CD14-positive monocyte (primary cell): ENCODE results near the gene RAX2. TPM values are rescaled to one million over a fixed set of nuclear protein-coding genes. Genes with fewer than 3 reads are reported as not detected.

Source experiments
- DNase-seq, 3 donors: peaks; one replicate each; pipeline ENCODE4 v3.0.0-alpha.2; 2011 to 2022
- H2AFZ ChIP-seq: 2 replicates; pipeline ENCODE4 v1.6.0; 2012; ENCODE audit warnings: mild to moderate bottlenecking, low read depth, low read length, inconsistent platforms; ENCODE audit not compliant: insufficient read depth, poor library complexity, severe bottlenecking
- H3K27ac ChIP-seq, 2 donors: 1 replicate in 1 of 2; 2 replicates in 1 of 2; pipeline ENCODE4 v1.5.1; 2012 to 2013; ENCODE audit warnings: low read length in 2 of 2, control low read depth in 1 of 2, inconsistent platforms in 1 of 2, low read depth in 1 of 2, mild to moderate bottlenecking in 1 of 2
- H3K27me3 ChIP-seq, 2 donors: one replicate each; pipeline versions ENCODE4 v1.6.0 to v1.6.1; 2011 to 2013; ENCODE audit warnings: low read length in 2 of 2; ENCODE audit not compliant: control insufficient read depth in 2 of 2, insufficient read depth in 2 of 2
- H3K36me3 ChIP-seq, 2 donors: replicated peaks in 1 of 2; 1 replicate in 1 of 2; 2 replicates in 1 of 2; pipeline versions ENCODE4 v1.5.1 to v1.6.1; 2012 to 2013; ENCODE audit warnings: low read length in 2 of 2, control low read depth in 1 of 2, inconsistent platforms in 1 of 2, mild to moderate bottlenecking in 1 of 2; ENCODE audit not compliant: insufficient read depth in 2 of 2, control insufficient read depth in 1 of 2
- H3K4me1 ChIP-seq, 2 donors: 1 replicate in 1 of 2; 2 replicates in 1 of 2; pipeline versions ENCODE4 v1.5.1 to v1.6.1; 2012 to 2013; ENCODE audit warnings: low read length in 2 of 2, control low read depth in 1 of 2, inconsistent platforms in 1 of 2, mild to moderate bottlenecking in 1 of 2, moderate library complexity in 1 of 2; ENCODE audit not compliant: insufficient read depth in 2 of 2, control insufficient read depth in 1 of 2
- H3K4me2 ChIP-seq: replicated peaks from 2 replicates; pipeline ENCODE3; 2012; ENCODE audit warnings: low read length, moderate library complexity, mild to moderate bottlenecking; ENCODE audit not compliant: poor library complexity, severe bottlenecking; ENCODE audit errors: extremely low read depth
- H3K4me3 ChIP-seq, 3 experiments: fragments of 200-600 bp in 1 of 3; sonication (generic) in 1 of 3; replicated peaks in 1 of 3; 1 replicate in 2 of 3; 2 replicates in 1 of 3; pipeline ENCODE4 v1.5.1; 2011 to 2013; ENCODE audit warnings: low read length in 3 of 3, mild to moderate bottlenecking in 3 of 3, control low read depth in 2 of 3, low read depth in 2 of 3, inconsistent platforms in 1 of 3, moderate library complexity in 1 of 3
- H3K79me2 ChIP-seq: 2 replicates; pipeline ENCODE4 v1.6.0; 2012; ENCODE audit warnings: mild to moderate bottlenecking, control low read depth, inconsistent platforms, low read length, moderate library complexity; ENCODE audit not compliant: insufficient read depth
- H3K9ac ChIP-seq: 2 replicates; pipeline ENCODE4 v1.6.0; 2017; ENCODE audit warnings: low read length, mild to moderate bottlenecking; ENCODE audit not compliant: insufficient read depth, poor library complexity, severe bottlenecking
- H3K9me3 ChIP-seq, 2 donors: replicated peaks in 1 of 2; 1 replicate in 1 of 2; 2 replicates in 1 of 2; pipeline versions ENCODE4 v1.5.1 to v1.6.1; 2012 to 2013; ENCODE audit warnings: low read length in 2 of 2, control low read depth in 1 of 2; ENCODE audit not compliant: control insufficient read depth in 1 of 2, insufficient read depth in 1 of 2
- H4K20me1 ChIP-seq: 2 replicates; pipeline ENCODE4 v1.6.0; 2012; ENCODE audit warnings: mild to moderate bottlenecking, low read length, control low read depth, moderate library complexity; ENCODE audit not compliant: insufficient read depth
- H3K27ac Mint-ChIP-seq, 7 donors: one replicate each; pipeline ENCODE4 v1.8.0; 2020; ENCODE audit warnings: mild to moderate bottlenecking in 7 of 7, mixed read lengths in 7 of 7, moderate library complexity in 6 of 7, inconsistent platforms in 2 of 7
- H3K27me3 Mint-ChIP-seq, 3 donors: one replicate each; pipeline ENCODE4 v1.8.0; 2021 to 2022; ENCODE audit warnings: low read depth in 3 of 3, mild to moderate bottlenecking in 3 of 3, mixed read lengths in 3 of 3, moderate library complexity in 3 of 3, inconsistent platforms in 1 of 3
- H3K36me3 Mint-ChIP-seq, 2 donors: one replicate each; pipeline ENCODE4 v1.8.0; 2020; ENCODE audit warnings: mixed read lengths in 2 of 2, inconsistent platforms in 1 of 2, mild to moderate bottlenecking in 1 of 2
- H3K4me1 Mint-ChIP-seq: one replicate; pipeline ENCODE4 v1.8.0; 2020; ENCODE audit warnings: mild to moderate bottlenecking, mixed read lengths
- H3K4me3 Mint-ChIP-seq, 2 donors: one replicate each; pipeline ENCODE4 v1.8.0; 2020; ENCODE audit warnings: mild to moderate bottlenecking in 2 of 2, mixed read lengths in 2 of 2, moderate library complexity in 1 of 2
- H3K9me3 Mint-ChIP-seq, 7 donors: one replicate each; pipeline ENCODE4 v1.8.0; 2020 to 2022; ENCODE audit warnings: mixed read lengths in 7 of 7, mild to moderate bottlenecking in 6 of 7, moderate library complexity in 6 of 7, inconsistent platforms in 2 of 7
- WGBS: methylation state at CpG from one replicate; pipeline ENCODE4 v1.1.5; 2013; ENCODE audit warnings: missing lambda C conversion rate; ENCODE audit not compliant: insufficient coverage; 5-methylcytosine and 5-hydroxymethylcytosine counted together
- intact Hi-C, 2 donors: fragments of 100-400 bp; cut with micrococcal nuclease; formaldehyde crosslinking; loops; one replicate each; pipeline versions ENCODE4 v1.15.0 to v1.15.1; 2023
- polyA plus RNA-seq, 3 donors: library from polyadenylated mRNA; depleted of rRNA in 1 of 3; unstranded in 2 of 3; stranded (reverse) in 1 of 3; fragments of 300-500 nt in 2 of 3; fragments of >200 nt in 1 of 3; fragmentation: Illumina TruSeq in 2 of 3; gene quantifications; 1 replicate in 2 of 3; 2 replicates in 1 of 3; pipeline ENCODE4 v1.2.3, GENCODE V29; 2012 to 2021
- TF ChIP-seq, protein P1 (sequence below): fragments of 200-600 bp; IDR thresholded peaks from one replicate; pipeline ENCODE4 v1.8.0; 2022; ENCODE audit warnings: antibody characterized with exemption, mild to moderate bottlenecking

RAX2 gene
- polyA plus RNA-seq, 3 donors, result not detected

- WGBS, result 80% methylated on average over 11 of the region's 20 CpGs
- no peak overlapping the region for H3K4me3 Mint-ChIP-seq
- H3K79me2 ChIP-seq, result no peaks in the 10 kb centered on the region
- no peak overlapping the region for H3K27ac ChIP-seq
- no peak overlapping the region for H3K27ac Mint-ChIP-seq
- DNase-seq, result no peak
- peaks cover 0 to 2% (median 0%) of the 10 kb centered on the region in 7 donors for H3K9me3 Mint-ChIP-seq
- no peak overlapping the region for H2AFZ ChIP-seq
- no peak overlapping the region for H3K4me3 ChIP-seq
- H3K9ac ChIP-seq, result no peak overlapping the region
- TF ChIP-seq, protein P1, sequence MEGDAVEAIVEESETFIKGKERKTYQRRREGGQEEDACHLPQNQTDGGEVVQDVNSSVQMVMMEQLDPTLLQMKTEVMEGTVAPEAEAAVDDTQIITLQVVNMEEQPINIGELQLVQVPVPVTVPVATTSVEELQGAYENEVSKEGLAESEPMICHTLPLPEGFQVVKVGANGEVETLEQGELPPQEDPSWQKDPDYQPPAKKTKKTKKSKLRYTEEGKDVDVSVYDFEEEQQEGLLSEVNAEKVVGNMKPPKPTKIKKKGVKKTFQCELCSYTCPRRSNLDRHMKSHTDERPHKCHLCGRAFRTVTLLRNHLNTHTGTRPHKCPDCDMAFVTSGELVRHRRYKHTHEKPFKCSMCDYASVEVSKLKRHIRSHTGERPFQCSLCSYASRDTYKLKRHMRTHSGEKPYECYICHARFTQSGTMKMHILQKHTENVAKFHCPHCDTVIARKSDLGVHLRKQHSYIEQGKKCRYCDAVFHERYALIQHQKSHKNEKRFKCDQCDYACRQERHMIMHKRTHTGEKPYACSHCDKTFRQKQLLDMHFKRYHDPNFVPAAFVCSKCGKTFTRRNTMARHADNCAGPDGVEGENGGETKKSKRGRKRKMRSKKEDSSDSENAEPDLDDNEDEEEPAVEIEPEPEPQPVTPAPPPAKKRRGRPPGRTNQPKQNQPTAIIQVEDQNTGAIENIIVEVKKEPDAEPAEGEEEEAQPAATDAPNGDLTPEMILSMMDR, result no peak
- no peaks in the 10 kb centered on the region for H3K4me1 Mint-ChIP-seq
- H3K27me3 Mint-ChIP-seq, result peaks cover 3 to 8% (median 7%) of the 10 kb centered on the region in 3 donors
- H3K36me3 Mint-ChIP-seq, result no peaks in the 10 kb centered on the region
- no peak overlapping the region for H3K4me2 ChIP-seq
- no peaks in the 10 kb centered on the region for H3K4me1 ChIP-seq
- no peaks in the 10 kb centered on the region for H3K27me3 ChIP-seq
- no peaks in the 10 kb centered on the region for H3K9me3 ChIP-seq
- no peaks in the 10 kb centered on the region for H4K20me1 ChIP-seq
- intact Hi-C loops, result no loop called here
- no peaks in the 10 kb centered on the region for H3K36me3 ChIP-seq
Measured at GRCh38 chr19:3733549-3734309, 38.3 kb downstream of the RAX2 start.

GRCh38 chr19:3732108-3732507 is 39.9 kb downstream of the RAX2 start:
- Mint-ChIP-seq H3K27me3 (peaks cover 2 to 4% (median 3%) of the 10 kb centered on the region in 3 donors), H3K4me1 (no peaks in the 10 kb centered on the region), H3K4me3 (no peak overlapping the region), H3K36me3 (no peaks in the 10 kb centered on the region), H3K9me3 (peaks cover 0 to 2% (median 0%) of the 10 kb centered on the region in 7 donors), H3K27ac (no peak overlapping the region)
- H3K79me2 ChIP-seq, result no peaks in the 10 kb centered on the region
- no CpG with 5 or more reads among the region's 1 CpG for WGBS
- no peak for DNase-seq
- intact Hi-C loops, result no loop called here
- H3K9ac ChIP-seq, result no peak overlapping the region
- no peaks in the 10 kb centered on the region for H3K4me1 ChIP-seq
- TF ChIP-seq, protein P1, result peak; percentile 8
- H3K9me3 ChIP-seq, result no peaks in the 10 kb centered on the region
- no peaks in the 10 kb centered on the region for H4K20me1 ChIP-seq
- H3K27ac ChIP-seq, result no peak overlapping the region
- no peak overlapping the region for H2AFZ ChIP-seq
- H3K4me2 ChIP-seq, result no peak overlapping the region
- no peaks in the 10 kb centered on the region for H3K36me3 ChIP-seq
- H3K4me3 ChIP-seq, result no peak overlapping the region
- no peaks in the 10 kb centered on the region for H3K27me3 ChIP-seq
